Osteocyte (in vitro differentiated cells): Measurements from ENCODE around the gene KLRK1. TPM values are rescaled to one million over a fixed set of nuclear protein-coding genes. Genes with fewer than 3 reads are reported as not detected.
"Not testable (repeated sequence)": the region's sequence is repeated elsewhere in the genome, so short reads cannot be mapped to it uniquely, and the experiment has no call there.

Experiments used
- DNase-seq: peaks from one replicate; pipeline ENCODE4 v3.0.0; 2021; ENCODE audit warnings: mixed read lengths; ENCODE audit not compliant: unreplicated experiment; ENCODE audit errors: extremely low spot score
- H3K27ac Mint-ChIP-seq: one replicate; pipeline ENCODE4 v1.8.0; 2021; ENCODE audit warnings: mild to moderate bottlenecking, mixed read lengths; ENCODE audit not compliant: unreplicated experiment
- H3K27me3 Mint-ChIP-seq: one replicate; pipeline ENCODE4 v1.8.0; 2021; ENCODE audit warnings: mixed read lengths; ENCODE audit not compliant: unreplicated experiment
- H3K36me3 Mint-ChIP-seq: one replicate; pipeline ENCODE4 v1.8.0; 2021; ENCODE audit warnings: mixed read lengths; ENCODE audit not compliant: unreplicated experiment
- H3K4me1 Mint-ChIP-seq: one replicate; pipeline ENCODE4 v1.8.0; 2021; ENCODE audit warnings: mixed read lengths; ENCODE audit not compliant: unreplicated experiment
- H3K4me3 Mint-ChIP-seq: one replicate; pipeline ENCODE4 v1.8.0; 2021; ENCODE audit warnings: mild to moderate bottlenecking, moderate library complexity, mixed read lengths; ENCODE audit not compliant: unreplicated experiment
- H3K9me3 Mint-ChIP-seq: one replicate; pipeline ENCODE4 v1.8.0; 2021; ENCODE audit warnings: mixed read lengths; ENCODE audit not compliant: unreplicated experiment
- total RNA-seq: library from RNA; stranded (reverse); gene quantifications from 2 replicates; pipeline ENCODE4 v1.2.1, GENCODE V29; 2021
- TF ChIP-seq, protein P1 (sequence below): fragments of 200-600 bp; sonication (generic); IDR thresholded peaks from 2 replicates; pipeline ENCODE4 v1.5.0; 2021; ENCODE audit warnings: antibody characterized with exemption, mild to moderate bottlenecking, moderate library complexity

The KLRK1 gene
- total RNA-seq, 1 donor from 2014 or later, result 3.2 TPM

DNA sequence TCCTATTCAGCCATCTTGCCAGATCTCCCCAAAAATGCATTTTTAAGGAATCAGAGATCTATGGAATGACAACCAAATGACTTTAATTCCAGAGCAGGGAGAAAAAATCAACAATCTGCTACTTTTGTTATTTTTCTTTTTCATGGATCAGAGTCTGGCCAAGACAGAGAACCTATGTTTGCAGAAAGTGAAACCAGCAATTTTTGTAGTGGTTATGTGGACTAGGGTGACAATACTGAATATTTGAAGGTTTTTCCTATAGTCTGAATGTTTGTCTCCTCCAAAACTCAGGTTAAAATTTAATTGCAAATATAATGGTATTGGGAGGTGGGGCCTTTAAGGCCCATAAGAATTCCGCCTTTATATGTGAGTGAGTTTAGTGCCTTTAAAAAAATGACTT lies 30.9 kb downstream of the KLRK1 start:
- H3K4me3 Mint-ChIP-seq, result no peak overlapping the region
- TF ChIP-seq, protein P1, sequence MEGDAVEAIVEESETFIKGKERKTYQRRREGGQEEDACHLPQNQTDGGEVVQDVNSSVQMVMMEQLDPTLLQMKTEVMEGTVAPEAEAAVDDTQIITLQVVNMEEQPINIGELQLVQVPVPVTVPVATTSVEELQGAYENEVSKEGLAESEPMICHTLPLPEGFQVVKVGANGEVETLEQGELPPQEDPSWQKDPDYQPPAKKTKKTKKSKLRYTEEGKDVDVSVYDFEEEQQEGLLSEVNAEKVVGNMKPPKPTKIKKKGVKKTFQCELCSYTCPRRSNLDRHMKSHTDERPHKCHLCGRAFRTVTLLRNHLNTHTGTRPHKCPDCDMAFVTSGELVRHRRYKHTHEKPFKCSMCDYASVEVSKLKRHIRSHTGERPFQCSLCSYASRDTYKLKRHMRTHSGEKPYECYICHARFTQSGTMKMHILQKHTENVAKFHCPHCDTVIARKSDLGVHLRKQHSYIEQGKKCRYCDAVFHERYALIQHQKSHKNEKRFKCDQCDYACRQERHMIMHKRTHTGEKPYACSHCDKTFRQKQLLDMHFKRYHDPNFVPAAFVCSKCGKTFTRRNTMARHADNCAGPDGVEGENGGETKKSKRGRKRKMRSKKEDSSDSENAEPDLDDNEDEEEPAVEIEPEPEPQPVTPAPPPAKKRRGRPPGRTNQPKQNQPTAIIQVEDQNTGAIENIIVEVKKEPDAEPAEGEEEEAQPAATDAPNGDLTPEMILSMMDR, result no peak
- DNase-seq, result no peak
- H3K9me3 Mint-ChIP-seq, result no peaks in the 10 kb centered on the region
- no peak overlapping the region for H3K27ac Mint-ChIP-seq
- H3K4me1 Mint-ChIP-seq, result peaks cover 45% of the 10 kb centered on the region
- no peaks in the 10 kb centered on the region for H3K27me3 Mint-ChIP-seq
- no peaks in the 10 kb centered on the region for H3K36me3 Mint-ChIP-seq

DNA sequence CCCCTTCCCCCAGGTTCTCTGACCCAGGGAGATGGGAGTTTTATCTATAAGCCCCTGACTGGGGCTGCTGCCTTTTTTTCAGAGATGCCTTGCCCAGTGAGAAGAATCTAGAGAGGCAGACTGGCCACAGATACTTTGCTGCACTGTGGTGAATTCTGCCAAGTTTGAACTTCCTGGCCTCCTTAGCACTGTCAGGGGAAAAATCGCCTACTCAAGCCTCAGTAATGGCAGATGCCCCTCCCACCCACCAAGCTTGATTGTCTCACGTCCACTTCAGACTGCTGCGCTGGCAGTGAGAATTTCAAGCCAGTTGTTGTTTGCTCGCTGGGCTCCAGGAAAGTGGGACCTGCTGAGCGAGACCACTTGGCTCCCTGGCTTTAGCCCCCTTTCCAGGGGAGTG lies 31.7 kb downstream of the KLRK1 start:
- Mint-ChIP-seq H3K27me3 (no peaks in the 10 kb centered on the region), H3K9me3 (no peaks in the 10 kb centered on the region), H3K27ac (no peak overlapping the region), H3K36me3 (no peaks in the 10 kb centered on the region), H3K4me1 (peaks cover 45% of the 10 kb centered on the region), H3K4me3 (no peak overlapping the region)
- TF ChIP-seq, protein P1, result no peak
- no peak for DNase-seq

DNA sequence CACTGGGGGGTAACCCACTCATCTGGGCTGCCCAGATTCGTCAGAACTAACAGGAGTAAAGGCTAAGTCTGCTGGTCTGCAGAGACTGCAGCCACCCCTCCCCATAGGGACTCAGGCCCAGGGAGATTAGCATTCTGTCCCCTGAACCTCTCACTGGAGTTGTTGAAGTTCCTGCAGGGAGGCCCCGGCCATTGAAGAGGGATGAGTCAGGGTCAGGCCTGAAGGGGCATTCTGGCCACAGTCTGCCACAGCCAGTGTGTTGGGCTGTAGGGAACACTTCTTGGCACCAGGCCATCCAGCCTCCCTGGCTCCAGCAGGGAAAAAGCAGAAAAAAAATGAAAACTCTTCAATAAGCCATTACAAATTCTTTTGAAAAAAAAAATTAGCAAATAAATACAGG lies 35.3 kb downstream of the KLRK1 start:
- TF ChIP-seq, protein P1, result no peak
- H3K4me3 Mint-ChIP-seq, result no peak overlapping the region
- H3K9me3 Mint-ChIP-seq, result peaks cover 22% of the 10 kb centered on the region
- peaks cover 5% of the 10 kb centered on the region for H3K36me3 Mint-ChIP-seq
- peak overlapping the region; percentile 23 for H3K27ac Mint-ChIP-seq
- H3K4me1 Mint-ChIP-seq, result peaks cover 29% of the 10 kb centered on the region
- no peak for DNase-seq
- no peaks in the 10 kb centered on the region for H3K27me3 Mint-ChIP-seq

DNA sequence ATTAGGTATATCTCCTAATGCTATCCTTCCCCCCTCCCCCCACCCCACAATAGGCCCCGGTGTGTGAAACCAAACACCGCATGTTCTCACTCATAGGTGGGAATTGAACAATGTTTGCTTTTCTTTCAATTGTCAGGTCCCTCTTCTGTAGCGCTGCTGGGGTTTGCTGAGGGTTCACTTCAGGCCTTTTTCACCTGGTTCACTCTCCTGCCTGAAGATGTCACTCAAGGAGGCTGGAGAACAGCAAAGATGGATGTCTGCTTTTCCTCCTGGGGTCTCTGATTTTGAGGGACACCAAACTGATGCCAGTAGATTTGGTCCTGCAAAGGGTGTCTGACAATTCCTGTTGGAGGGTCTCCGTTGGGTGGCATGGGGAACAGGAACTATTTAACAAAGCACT lies 35.8 kb downstream of the KLRK1 start:
- Mint-ChIP-seq H3K36me3 (peaks cover 5% of the 10 kb centered on the region), H3K27me3 (no peaks in the 10 kb centered on the region), H3K9me3 (peaks cover 22% of the 10 kb centered on the region), H3K4me1 (peaks cover 25% of the 10 kb centered on the region), H3K4me3 (no peak overlapping the region), H3K27ac (peak overlapping the region; percentile 23)
- TF ChIP-seq, protein P1, result no peak
- no peak for DNase-seq

DNA sequence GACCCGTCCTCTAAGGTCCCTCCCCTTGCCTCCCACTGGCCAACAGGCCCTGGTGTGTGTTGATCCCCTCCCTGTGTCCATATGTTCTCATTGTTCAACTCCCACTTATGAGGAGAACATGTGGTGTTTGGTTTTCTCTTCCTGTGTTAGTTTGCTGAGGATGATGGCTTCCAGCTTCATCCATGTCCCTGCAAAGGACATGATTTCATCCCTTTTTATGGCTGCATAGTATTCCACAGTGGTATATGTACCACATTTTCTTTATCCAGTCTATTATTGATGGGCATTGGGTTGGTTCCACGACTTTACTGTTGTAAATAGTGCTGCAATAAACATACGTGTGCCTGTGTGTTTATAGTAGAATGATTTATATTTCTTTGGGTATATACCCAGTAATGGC lies 38.4 kb downstream of the KLRK1 start:
- H3K27ac Mint-ChIP-seq, H3K36me3 Mint-ChIP-seq, DNase-seq, H3K27me3 Mint-ChIP-seq, H3K4me3 Mint-ChIP-seq: not testable (repeated sequence)
- peaks cover 20% of the 10 kb centered on the region for H3K4me1 Mint-ChIP-seq
- peaks cover 28% of the 10 kb centered on the region for H3K9me3 Mint-ChIP-seq
